DOHH2 (cell line): ENCODE results near the gene OR5B21.

Source experiments
- H3F3A ChIP-seq: fragments of 200-600 bp; sonication (generic), shearing (Covaris generic); 2 replicates; pipeline ENCODE4 v1.6.0; 2016; ENCODE audit warnings: antibody characterized with exemption, mild to moderate bottlenecking; ENCODE audit not compliant: control insufficient read depth, insufficient read depth
- H3K27ac ChIP-seq: fragments of 200-600 bp; sonication (generic); 2 replicates; pipeline ENCODE4 v1.5.1; 2014; ENCODE audit warnings: low read depth, mild to moderate bottlenecking, low read length, moderate library complexity
- H3K27me3 ChIP-seq: fragments of 200-600 bp; sonication (generic); 2 replicates; pipeline ENCODE4 v1.6.1; 2014; ENCODE audit warnings: mild to moderate bottlenecking, low read length, mixed read lengths; ENCODE audit not compliant: control insufficient read depth
- H3K36me3 ChIP-seq: fragments of 200-600 bp; sonication (generic); 2 replicates; pipeline ENCODE4 v1.6.1; 2014; ENCODE audit warnings: mild to moderate bottlenecking, low read length, moderate library complexity, mixed read lengths; ENCODE audit not compliant: control insufficient read depth
- H3K4me1 ChIP-seq: fragments of 200-600 bp; sonication (generic); 2 replicates; pipeline ENCODE4 v1.6.1; 2014; ENCODE audit warnings: mild to moderate bottlenecking, low read length, mixed read lengths; ENCODE audit not compliant: control insufficient read depth
- H3K4me2 ChIP-seq: fragments of 200-600 bp; sonication (generic); 2 replicates; pipeline ENCODE4 v1.6.0; 2014; ENCODE audit warnings: mild to moderate bottlenecking, low read length, moderate library complexity
- H3K4me3 ChIP-seq: fragments of 200-600 bp; sonication (generic); 2 replicates; pipeline ENCODE4 v1.5.1; 2014; ENCODE audit warnings: mild to moderate bottlenecking, low read length, mixed read lengths
- H3K79me2 ChIP-seq: fragments of 200-600 bp; sonication (generic); 2 replicates; pipeline ENCODE4 v1.6.1; 2014; ENCODE audit warnings: mild to moderate bottlenecking, low read length, mixed read lengths; ENCODE audit not compliant: control insufficient read depth
- H3K9me2 ChIP-seq: fragments of 200-600 bp; sonication (generic); replicated peaks from 2 replicates; pipeline ENCODE4 v1.6.1; 2014; ENCODE audit warnings: mild to moderate bottlenecking, low read length, mixed read lengths; ENCODE audit not compliant: control insufficient read depth
- H3K9me3 ChIP-seq: fragments of 200-600 bp; sonication (generic); 2 replicates; pipeline ENCODE4 v1.6.1; 2014; ENCODE audit warnings: antibody characterized with exemption, low read length, mixed read lengths; ENCODE audit not compliant: control insufficient read depth, insufficient read depth
- H4K20me1 ChIP-seq: fragments of 200-600 bp; sonication (generic); 2 replicates; pipeline ENCODE4 v1.6.0; 2014; ENCODE audit warnings: low read depth, mild to moderate bottlenecking, antibody characterized with exemption, low read length, moderate library complexity; ENCODE audit not compliant: control insufficient read depth, insufficient read depth
- CTCF ChIP-seq: fragments of 200-600 bp; sonication (generic); IDR thresholded peaks from one replicate; pipeline ENCODE4 v1.5.1; 2014; ENCODE audit warnings: antibody characterized with exemption, mild to moderate bottlenecking, low read depth, low read length; ENCODE audit not compliant: poor library complexity, severe bottlenecking
- EZH2phosphoT487 ChIP-seq: fragments of 200-600 bp; sonication (generic); IDR thresholded peaks from 2 replicates; pipeline ENCODE4 v1.6.1; 2017; ENCODE audit warnings: borderline replicate concordance, mild to moderate bottlenecking, antibody characterized with exemption, low read length, moderate library complexity, mixed read lengths

The OR5B21 gene

GRCh38 chr11:58502004-58502403, 5.9 kb downstream of the OR5B21 start:
- Histone ChIP-seq H3F3A (no peaks in the 10 kb centered on the region), H3K4me1 (no peaks in the 10 kb centered on the region), H3K27me3 (no peaks in the 10 kb centered on the region), H3K9me2 (no peaks in the 10 kb centered on the region), H4K20me1 (no peaks in the 10 kb centered on the region), H3K4me3 (no peak overlapping the region), H3K36me3 (no peaks in the 10 kb centered on the region), H3K27ac (no peak overlapping the region), H3K4me2 (no peak overlapping the region), H3K79me2 (no peaks in the 10 kb centered on the region), H3K9me3 (no peaks in the 10 kb centered on the region)
- no peak for TF ChIP-seq CTCF
- no peak for TF ChIP-seq EZH2phosphoT487

GRCh38 chr11:58498464-58498863, 9.4 kb downstream of the OR5B21 start:
- Histone ChIP-seq H3K4me2 (no peak overlapping the region), H3K9me2 (no peaks in the 10 kb centered on the region), H3K4me1 (no peaks in the 10 kb centered on the region), H4K20me1 (no peaks in the 10 kb centered on the region), H3K79me2 (no peaks in the 10 kb centered on the region), H3K4me3 (no peak overlapping the region), H3K27ac (no peak overlapping the region), H3F3A (no peaks in the 10 kb centered on the region), H3K27me3 (no peaks in the 10 kb centered on the region), H3K36me3 (no peaks in the 10 kb centered on the region), H3K9me3 (no peaks in the 10 kb centered on the region)
- TF ChIP-seq CTCF: no peak
- TF ChIP-seq EZH2phosphoT487: no peak

- Histone ChIP-seq H3K9me2 (no peaks in the 10 kb centered on the region), H3K36me3 (no peaks in the 10 kb centered on the region), H3F3A (no peaks in the 10 kb centered on the region), H3K79me2 (no peaks in the 10 kb centered on the region), H3K27me3 (no peaks in the 10 kb centered on the region), H4K20me1 (no peaks in the 10 kb centered on the region), H3K27ac (no peak overlapping the region), H3K4me2 (no peak overlapping the region), H3K4me3 (no peak overlapping the region), H3K4me1 (no peaks in the 10 kb centered on the region), H3K9me3 (no peaks in the 10 kb centered on the region)
- TF ChIP-seq CTCF (no peak), EZH2phosphoT487 (no peak)
Measured at GRCh38 chr11:58497951-58498350, 10.0 kb downstream of the OR5B21 start.

GRCh38 chr11:58495906-58496305, 12.0 kb downstream of the OR5B21 start:
- Histone ChIP-seq H3K27ac (no peak overlapping the region), H3K27me3 (no peaks in the 10 kb centered on the region), H3K4me3 (no peak overlapping the region), H3K4me2 (no peak overlapping the region), H4K20me1 (no peaks in the 10 kb centered on the region), H3F3A (no peaks in the 10 kb centered on the region), H3K36me3 (no peaks in the 10 kb centered on the region), H3K9me2 (no peaks in the 10 kb centered on the region), H3K4me1 (no peaks in the 10 kb centered on the region), H3K79me2 (no peaks in the 10 kb centered on the region), H3K9me3 (no peaks in the 10 kb centered on the region)
- TF ChIP-seq CTCF: no peak
- TF ChIP-seq EZH2phosphoT487: no peak
